HG03066 (cell line): ENCODE data around the gene AKAP13.

Source experiments
- ATAC-seq: cut with Tn5 transposase; IDR thresholded peaks from one replicate; pipeline ENCODE4 v1.9.1; 2021; ENCODE audit warnings: low read depth; ENCODE audit not compliant: unreplicated experiment

Gene AKAP13

GRCh38 chr15:85383470-85384148, 3.2 kb downstream of the AKAP13 start:
- ATAC-seq: no peak

- no peak for ATAC-seq
These were observed 5.9 kb downstream of the AKAP13 start for GRCh38 chr15:85386261-85386660.

GRCh38 chr15:85388566-85389305, 8.3 kb downstream of the AKAP13 start:
- ATAC-seq: no peak

GRCh38 chr15:85389306-85389650, 8.9 kb downstream of the AKAP13 start:
- ATAC-seq: no peak

- no peak for ATAC-seq
These were observed 9.4 kb downstream of the AKAP13 start for GRCh38 chr15:85389772-85390171.

GRCh38 chr15:85393210-85393609, 12.8 kb downstream of the AKAP13 start:
- no peak for ATAC-seq

- no peak for ATAC-seq
These were observed 14.3 kb downstream of the AKAP13 start for GRCh38 chr15:85394554-85395333.

GRCh38 chr15:85396554-85396953, 16.2 kb downstream of the AKAP13 start:
- ATAC-seq: no peak

- ATAC-seq: no peak
These were observed 16.7 kb downstream of the AKAP13 start for GRCh38 chr15:85397151-85397550.

- no peak for ATAC-seq
These were observed 17.5 kb downstream of the AKAP13 start for GRCh38 chr15:85397926-85398325.

GRCh38 chr15:85398822-85399221, 18.4 kb downstream of the AKAP13 start:
- ATAC-seq: no peak

GRCh38 chr15:85399627-85400026, 19.2 kb downstream of the AKAP13 start:
- no peak for ATAC-seq

GRCh38 chr15:85400606-85401005, 20.2 kb downstream of the AKAP13 start:
- no peak for ATAC-seq

- peak; percentile 44 for ATAC-seq
These were observed 20.8 kb downstream of the AKAP13 start for GRCh38 chr15:85401108-85401774.

- no peak for ATAC-seq
These were observed 21.9 kb downstream of the AKAP13 start for GRCh38 chr15:85402195-85402881.

- ATAC-seq: no peak
These were observed 23.3 kb downstream of the AKAP13 start for GRCh38 chr15:85403745-85404144.

GRCh38 chr15:85404176-85404917, 23.9 kb downstream of the AKAP13 start:
- ATAC-seq: no peak

GRCh38 chr15:85404918-85405866, 24.8 kb downstream of the AKAP13 start:
- no peak for ATAC-seq

- ATAC-seq: no peak
These were observed 26.5 kb downstream of the AKAP13 start for GRCh38 chr15:85406916-85407315.
